ENCODE measurements around the gene ZMIZ2. TPM values are rescaled to one million over a fixed set of nuclear protein-coding genes. Genes with fewer than 3 reads are reported as not detected.

Gene ZMIZ2
- total RNA-seq, 3 donors from 2014 or later: 80.4 to 104 (median 89.8) TPM

- intact Hi-C loops (cut with DNase I, micrococcal nuclease): no loop called here
- ATAC-seq (no peak), DNase-seq (no peak)
- no peaks in the 10 kb centered on the region for H3K9me3 ChIP-seq
- no peak for TF ChIP-seq CTCF (IDR thresholded peaks at IDR 0.05)
- no peak overlapping the region for H3K4me3 ChIP-seq
- H3K4me1 ChIP-seq (ENCODE audit: low read depth): no peaks in the 10 kb centered on the region
- peaks cover 5% of the 10 kb centered on the region for H3K36me3 ChIP-seq (ENCODE audit: low read depth)
Observed at GRCh38 chr7:44706788-44707557, 41.7 kb upstream of the ZMIZ2 start.

DNA sequence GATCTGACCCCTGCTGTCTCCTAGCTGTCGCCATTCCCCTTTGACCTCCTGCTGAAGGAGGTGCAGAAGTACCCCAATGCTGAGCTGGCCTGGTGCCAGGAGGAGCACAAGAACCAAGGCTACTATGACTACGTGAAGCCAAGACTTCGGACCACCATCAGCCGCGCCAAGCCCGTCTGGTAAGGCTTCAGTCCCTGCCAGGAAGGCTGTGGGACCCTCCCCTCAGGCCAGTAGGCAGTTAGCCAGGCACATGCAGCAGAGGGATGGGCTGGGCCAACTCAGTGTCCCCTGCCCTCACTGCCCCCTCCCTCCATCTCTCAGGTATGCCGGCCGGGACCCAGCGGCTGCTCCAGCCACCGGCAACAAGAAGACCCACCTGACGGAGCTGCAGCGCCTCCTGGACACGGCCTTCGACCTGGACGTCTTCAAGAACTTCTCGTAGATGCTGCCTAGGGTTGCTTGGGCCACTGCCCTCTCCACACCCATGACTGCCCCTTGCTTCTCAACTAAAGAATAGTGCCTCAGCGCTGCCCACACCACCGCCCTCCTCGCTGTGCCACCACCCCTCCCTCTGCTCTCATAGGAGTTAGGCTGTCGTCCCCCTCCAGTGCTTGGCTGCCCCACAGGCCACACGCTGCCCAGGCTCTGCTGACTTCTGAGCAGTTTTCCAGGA, 41.0 kb upstream of the ZMIZ2 start:
- no peaks in the 10 kb centered on the region for H3K4me1 ChIP-seq (ENCODE audit: low read depth)
- no peaks in the 10 kb centered on the region for H3K9me3 ChIP-seq
- TF ChIP-seq CTCF (IDR thresholded peaks at IDR 0.05): no peak
- no peak overlapping the region for H3K4me3 ChIP-seq
- H3K36me3 ChIP-seq (ENCODE audit: low read depth): peaks cover 5% of the 10 kb centered on the region
- intact Hi-C loops (cut with DNase I, micrococcal nuclease): no loop called here
- ATAC-seq (no peak), DNase-seq (no peak)

- intact Hi-C loops (cut with DNase I, micrococcal nuclease): no loop called here
- Histone ChIP-seq H3K4me1 (ENCODE audit: low read depth) (no peaks in the 10 kb centered on the region), H3K36me3 (ENCODE audit: low read depth) (peaks cover 5% of the 10 kb centered on the region), H3K4me3 (no peak overlapping the region), H3K9me3 (no peaks in the 10 kb centered on the region)
- no peak for ATAC-seq
- DNase-seq: no peak
- TF ChIP-seq CTCF (IDR thresholded peaks at IDR 0.05): no peak
Observed at GRCh38 chr7:44709011-44709915, 39.4 kb upstream of the ZMIZ2 start.

GRCh38 chr7:44709945-44710596, 38.6 kb upstream of the ZMIZ2 start:
- intact Hi-C loops (cut with DNase I, micrococcal nuclease): no loop called here
- ATAC-seq: no peak
- peaks cover 5% of the 10 kb centered on the region for H3K36me3 ChIP-seq (ENCODE audit: low read depth)

More at GRCh38 chr7:44709945-44710596, 38.6 kb upstream of the ZMIZ2 start:
- DNase-seq: no peak
- no peak overlapping the region for H3K4me3 ChIP-seq
- no peaks in the 10 kb centered on the region for H3K4me1 ChIP-seq (ENCODE audit: low read depth)
- TF ChIP-seq CTCF (IDR thresholded peaks at IDR 0.05): no peak
- H3K9me3 ChIP-seq: no peaks in the 10 kb centered on the region

Data from mucosa of descending colon (tissue), 3 donors.